MV-4-11 (cell line): ENCODE measurements around the gene PLXDC2.

Experiments used
- DNase-seq: peaks from one replicate; lab custom pipeline; 2025; lab: John Stamatoyannopoulos, UW

PLXDC2 gene

DNA sequence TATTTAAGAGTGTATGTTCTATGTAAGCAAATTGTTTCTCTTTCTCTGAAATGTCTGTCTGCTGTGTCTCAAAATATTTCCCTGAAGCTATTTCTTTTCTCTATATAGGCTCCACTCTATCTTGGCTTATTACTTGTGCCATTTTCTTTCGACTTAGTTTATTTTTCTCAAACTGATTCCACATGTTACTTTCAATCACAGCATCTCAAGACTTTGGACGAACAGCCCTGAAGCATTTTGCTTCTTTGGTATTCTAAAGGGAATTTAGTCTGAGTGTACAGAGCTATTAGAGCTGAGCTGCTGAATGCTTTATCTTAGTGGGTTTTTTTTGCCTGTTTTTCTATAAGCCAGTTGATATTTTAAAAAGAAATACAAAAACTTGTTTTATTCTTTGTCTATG is 95.7 kb downstream of the PLXDC2 start:
- DNase-seq: no peak

DNA sequence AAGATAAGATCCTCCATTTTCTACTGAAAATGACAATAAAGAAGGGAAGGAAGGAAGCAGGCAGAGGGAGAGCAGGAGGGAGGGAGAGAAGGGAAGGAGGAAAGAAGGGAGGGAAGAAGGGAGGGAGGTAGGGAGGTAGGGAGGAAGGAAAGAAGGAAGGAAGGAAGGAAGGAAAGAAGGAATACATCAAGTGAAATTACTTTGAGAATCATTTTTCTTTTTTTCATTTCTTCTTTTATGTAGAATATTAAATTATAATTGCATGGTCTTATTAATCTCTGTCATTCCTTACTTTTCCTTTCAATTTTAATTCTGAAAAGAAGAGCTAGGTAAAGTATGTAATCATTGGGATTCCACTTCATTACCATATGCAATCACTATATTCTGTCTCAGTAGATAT is 97.8 kb downstream of the PLXDC2 start:
- no peak for DNase-seq

- DNase-seq: no peak
Measured at GRCh38 chr10:19915125-19915524, 98.9 kb downstream of the PLXDC2 start.

GRCh38 chr10:19915816-19916215 is 99.6 kb downstream of the PLXDC2 start:
- no peak for DNase-seq

DNA sequence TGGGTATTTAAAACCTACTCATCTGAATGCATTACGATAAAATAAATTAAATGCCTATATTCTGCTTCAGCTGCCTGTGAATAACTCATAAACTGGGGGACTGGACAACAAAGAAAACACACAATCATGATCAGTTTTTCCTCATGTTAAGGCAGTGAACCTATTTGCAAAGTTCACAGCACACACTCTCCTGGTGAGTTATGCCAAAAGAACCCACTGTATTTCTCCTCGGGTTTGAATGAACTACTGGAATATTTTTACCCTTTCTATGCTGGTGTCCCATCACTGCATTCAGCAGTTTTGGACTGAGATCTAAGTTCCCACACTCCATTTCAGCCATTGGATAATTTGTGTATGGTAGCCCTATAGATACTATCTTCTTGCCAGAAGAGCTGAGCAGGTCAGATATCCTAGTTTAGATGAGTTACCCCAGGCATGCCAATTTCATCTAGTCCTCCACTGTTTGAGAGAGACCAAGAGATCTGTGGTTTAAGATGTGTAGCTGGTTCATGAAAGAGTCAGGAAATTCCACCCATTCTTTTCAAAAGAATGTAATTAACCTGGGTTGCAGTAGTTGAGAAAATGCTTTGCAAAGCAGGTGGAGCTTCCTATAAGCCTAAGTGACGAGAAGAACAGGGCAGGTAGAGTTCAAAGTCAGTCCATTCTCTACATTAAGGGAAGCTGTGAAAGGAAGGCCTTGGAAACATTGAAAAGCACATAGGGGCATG is 101.7 kb downstream of the PLXDC2 start:
- DNase-seq: no peak

- no peak for DNase-seq
Measured at GRCh38 chr10:19918794-19919193, 102.6 kb downstream of the PLXDC2 start.

- DNase-seq: no peak
Measured at GRCh38 chr10:19919671-19920070, 103.4 kb downstream of the PLXDC2 start.

GRCh38 chr10:19920075-19920726 is 104.0 kb downstream of the PLXDC2 start:
- no peak for DNase-seq

DNA sequence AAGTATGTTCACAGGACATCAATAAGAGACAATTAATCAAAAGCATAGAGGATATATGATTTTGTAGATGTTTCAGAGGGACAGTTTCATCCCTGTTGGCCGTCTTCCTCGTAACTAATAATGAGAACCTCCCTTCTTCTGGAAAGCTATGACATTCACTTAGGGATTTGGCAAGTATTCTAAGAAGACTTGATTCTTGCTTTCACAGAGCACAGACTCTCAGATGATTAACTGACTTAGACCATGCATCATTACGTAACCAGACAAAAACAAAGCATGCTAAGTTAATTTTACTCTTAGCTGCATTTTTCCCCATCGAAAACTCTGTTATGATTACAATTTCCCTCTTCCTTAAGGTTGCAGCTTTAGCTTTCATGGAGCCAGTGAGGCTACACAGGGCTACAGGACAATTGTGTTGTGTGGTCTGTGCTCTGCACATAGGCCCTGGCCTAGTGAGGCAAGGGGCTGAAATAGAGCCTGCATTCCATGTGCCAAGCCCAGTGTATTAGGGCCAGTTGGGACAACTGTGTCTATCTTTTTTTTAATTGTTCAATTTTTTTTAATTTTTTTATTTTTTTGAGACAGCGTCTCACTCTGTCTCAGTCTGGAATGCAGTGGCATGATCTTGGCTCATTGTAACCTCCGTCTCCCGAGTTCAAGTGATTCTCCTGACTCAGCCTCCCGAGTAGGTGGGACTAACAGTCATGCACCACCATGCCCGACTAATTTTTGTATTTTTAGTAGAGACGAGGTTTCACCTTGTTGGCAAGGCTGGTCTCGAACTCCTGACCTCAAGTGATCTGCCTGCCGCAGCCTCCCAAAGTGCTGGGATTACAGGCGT is 105.3 kb downstream of the PLXDC2 start:
- peak; percentile 14 for DNase-seq

DNA sequence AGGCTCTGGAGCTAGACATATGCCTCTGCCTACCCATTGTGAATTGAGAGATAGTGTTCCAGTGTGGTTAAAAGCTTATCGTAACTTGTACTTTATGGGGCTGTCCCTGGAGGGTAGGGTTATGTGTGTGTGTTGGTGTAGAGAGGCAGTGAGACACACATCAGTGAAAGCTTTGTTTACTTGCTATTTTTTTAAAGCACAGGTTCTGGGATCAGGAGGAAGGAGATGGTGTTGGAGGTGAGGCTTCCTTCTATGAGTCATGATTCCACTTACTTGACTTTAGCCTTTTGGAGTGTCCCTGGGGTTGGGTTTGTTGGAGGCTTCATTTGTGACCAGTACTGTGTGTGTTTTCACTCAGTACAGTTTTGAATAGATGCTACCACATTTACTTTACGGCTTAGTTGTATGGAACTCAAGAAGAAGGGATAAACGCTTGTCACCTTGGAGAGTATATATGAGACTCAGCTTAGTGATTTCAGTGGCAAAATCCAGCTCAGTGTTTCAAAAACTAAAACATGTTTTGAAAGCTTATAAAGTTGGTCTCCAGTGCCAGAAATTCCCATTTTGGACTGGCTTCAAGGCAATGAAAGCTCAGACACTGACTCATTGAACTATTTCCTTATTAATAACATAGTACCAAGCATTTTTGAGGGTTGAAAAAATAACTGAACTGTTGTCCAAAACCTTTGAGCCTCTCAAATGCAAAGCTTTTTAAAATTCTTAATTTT is 106.2 kb downstream of the PLXDC2 start:
- no peak for DNase-seq

- DNase-seq: no peak
Measured at GRCh38 chr10:19925064-19925463, 108.8 kb downstream of the PLXDC2 start.

- DNase-seq: no peak
Measured at GRCh38 chr10:19928936-19929335, 112.7 kb downstream of the PLXDC2 start.

DNA sequence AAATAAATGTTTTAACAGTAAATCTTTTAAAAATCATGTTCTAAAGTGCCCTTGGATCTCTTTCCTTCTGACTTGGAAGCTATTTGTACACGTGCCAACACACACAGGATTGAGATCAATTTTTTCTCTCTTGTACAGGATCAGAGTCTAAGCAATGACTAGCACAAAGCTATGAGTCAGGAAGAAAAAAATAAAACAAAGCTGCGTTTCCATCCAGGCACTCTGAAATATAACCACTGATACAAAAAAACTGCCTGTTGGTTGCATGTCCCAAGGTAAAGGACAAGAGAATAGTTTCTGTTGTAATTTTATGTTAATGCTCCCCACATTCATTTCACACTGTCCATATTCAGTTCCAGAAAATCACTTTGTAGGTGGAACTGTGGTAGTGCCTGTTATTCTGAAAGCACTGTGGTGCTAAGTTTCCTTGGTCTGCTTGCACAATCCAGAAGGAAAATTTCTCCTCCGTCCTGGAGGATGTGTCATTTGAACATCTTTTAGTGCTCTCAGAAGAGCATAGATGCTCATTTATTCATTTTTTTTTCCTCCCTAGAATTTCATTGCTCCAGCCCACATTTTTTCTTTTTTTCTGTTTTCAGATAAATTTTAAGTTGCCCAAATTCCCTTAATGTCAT is 113.4 kb downstream of the PLXDC2 start:
- DNase-seq: peak; percentile 6

DNA sequence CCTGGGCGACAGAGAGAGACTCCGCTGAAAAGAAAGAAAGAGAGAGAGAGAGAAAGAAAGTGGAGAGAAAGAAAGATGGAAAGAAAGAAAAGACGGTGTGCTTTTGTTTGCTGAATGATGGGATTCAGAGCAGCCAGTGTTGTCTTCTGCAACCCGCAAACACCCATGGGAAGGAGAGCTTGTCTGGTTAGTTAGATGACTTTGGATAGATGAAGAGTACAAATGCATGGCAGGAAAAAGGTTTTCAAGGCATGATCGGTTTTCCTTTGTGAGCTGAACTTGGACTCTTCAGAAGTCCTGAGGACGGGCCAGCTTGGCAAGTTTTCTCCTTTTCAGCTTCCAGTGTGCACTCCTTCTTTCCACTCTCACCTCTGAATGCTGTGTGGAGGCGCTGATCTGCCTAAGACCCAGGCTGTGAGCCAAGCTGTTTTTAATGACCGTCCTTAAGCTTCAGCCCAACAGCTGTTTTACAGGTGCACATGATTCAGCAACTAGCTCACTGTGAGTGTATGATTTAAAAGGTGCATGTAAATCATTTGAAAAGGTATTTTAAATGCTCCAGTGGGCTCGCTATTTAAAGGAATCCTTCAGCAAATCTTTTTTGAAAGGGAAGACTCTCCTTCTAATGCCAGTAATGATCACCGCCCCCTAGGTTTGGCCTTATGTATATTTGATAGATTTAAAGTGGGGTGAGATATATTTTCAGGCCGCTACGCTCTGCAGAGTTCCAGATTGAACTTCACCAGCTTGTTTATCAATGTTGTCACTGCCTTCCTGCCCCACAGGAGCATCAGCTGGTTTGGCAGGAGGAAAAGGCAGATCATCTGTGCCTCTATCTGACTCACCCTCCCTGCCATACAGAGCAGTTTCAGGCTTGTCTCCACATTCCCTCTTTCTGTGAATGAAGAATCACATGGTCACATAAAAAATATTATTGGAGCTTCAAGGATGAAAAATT is 115.0 kb downstream of the PLXDC2 start:
- no peak for DNase-seq

GRCh38 chr10:19931894-19932590 is 115.8 kb downstream of the PLXDC2 start:
- no peak for DNase-seq

DNA sequence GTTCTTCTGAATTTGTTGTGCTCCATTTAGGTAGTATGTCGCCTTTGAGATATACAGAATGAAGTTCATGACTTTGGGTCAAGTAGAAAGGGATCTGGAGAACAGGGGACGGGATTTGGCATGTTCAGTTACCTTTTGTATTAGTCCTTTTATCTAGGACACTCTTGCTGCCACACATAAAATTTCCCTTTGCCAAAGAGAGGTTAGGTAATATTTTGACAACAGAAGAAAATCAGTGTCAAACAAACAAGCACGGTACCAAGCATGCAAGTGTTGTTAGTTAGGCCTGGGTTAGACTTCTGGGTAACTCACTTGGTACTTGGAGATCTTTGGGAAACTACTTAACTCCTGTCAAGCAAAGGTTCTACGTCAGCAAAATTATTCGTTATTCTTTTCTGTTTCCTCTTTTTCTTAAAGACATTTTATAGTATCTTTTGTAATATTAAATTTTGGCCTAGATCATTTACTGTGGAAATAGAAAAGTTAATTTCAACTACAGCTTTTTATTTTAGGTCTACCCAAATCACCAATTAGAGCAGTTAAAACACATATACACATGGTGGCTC is 116.7 kb downstream of the PLXDC2 start:
- no peak for DNase-seq

DNA sequence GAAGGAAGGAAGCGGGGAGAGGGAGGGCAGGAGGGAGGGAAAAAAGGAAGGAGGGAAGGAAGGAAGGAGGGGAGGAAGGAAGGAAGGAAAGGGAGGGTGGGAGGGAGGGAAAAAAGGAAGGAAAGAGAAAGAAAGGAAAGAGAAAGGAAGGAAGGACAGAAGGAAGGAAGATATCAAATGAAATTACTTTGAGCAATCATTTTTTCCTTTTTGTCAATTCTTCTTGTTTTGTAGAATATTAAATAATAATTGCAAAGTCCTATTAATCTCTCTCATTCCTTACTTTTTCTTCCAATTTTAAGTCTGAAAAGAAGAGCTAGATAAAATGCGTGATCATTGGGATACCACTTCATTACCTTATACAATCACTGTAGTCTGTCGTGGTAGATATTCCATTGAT is 117.5 kb downstream of the PLXDC2 start:
- DNase-seq: no peak

DNA sequence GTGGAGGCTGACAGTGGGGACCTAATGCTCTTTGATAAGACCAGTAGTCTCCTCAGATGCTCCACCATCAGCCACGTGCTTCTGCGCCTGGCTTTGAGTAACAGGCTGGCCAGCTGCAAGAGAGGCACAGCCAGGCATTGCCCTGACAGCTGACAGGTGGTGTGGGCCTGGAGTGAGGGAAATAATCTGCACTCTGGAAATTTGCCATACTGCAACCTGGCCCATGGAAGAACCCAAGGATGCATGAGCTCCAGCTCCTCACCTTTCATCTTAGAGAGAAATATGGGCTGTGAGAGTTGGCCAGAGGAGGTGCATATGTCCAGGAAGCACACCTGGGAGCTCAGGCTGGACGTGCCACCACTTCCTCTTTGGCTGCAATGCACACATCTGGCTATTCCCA is 118.9 kb downstream of the PLXDC2 start:
- no peak for DNase-seq

DNA sequence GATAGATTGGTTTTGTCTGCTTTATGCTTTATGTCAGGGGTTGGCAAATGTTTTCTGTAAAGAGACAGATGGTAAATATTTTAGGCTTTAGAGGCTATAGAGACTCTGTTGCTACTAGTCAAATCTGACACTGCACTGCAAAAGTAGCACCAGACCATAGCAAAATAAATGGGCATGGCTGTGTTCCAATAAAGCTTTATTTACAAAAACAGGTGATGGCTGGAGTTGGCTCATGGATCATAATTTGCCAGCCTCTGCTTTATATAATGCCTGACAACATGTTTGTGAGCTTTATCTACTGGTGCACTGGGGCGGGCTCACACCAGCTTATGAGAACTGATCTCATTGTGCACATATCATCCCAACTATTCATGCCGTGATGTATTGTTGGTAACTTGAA is 120.1 kb downstream of the PLXDC2 start:
- DNase-seq: no peak

DNA sequence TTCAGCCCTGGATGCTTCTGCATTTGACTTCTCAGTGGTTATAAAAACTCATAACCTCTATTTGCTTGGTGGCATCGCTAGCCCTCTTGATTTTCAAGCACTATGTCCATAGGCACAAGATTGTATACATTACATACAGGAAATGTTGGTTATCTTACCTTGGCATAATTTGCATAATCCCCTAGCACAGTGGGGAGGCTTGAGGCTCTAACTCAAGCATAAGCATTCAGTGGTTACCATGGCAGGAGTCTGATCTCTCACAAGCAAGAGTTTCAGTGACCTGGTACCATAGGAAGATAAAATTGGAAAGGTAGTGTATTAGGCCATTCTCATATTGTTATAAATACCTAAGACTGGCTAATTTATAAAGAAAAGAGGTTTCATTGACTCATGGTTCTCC is 121.8 kb downstream of the PLXDC2 start:
- DNase-seq: no peak
